Keratinocyte (primary cell): ENCODE data around the gene SUPT20HL1.

Experiments used
- EZH2 ChIP-seq: IDR thresholded peaks from one replicate; pipeline ENCODE4 v1.6.1; 2012; ENCODE audit warnings: inconsistent platforms, mild to moderate bottlenecking, low read length, moderate library complexity
- TF ChIP-seq, protein P1 (sequence below), 3 experiments: IDR thresholded peaks in 1 of 3; conservative IDR thresholded peaks in 1 of 3; optimal IDR thresholded peaks in 1 of 3; 2 replicates in 2 of 3; 3 replicates in 1 of 3; pipeline versions ENCODE3 to v1.5.1; 2011; ENCODE audit warnings: low read length in 3 of 3, mild to moderate bottlenecking in 3 of 3, moderate library complexity in 2 of 3, control low read depth in 1 of 3, inconsistent platforms in 1 of 3; ENCODE audit not compliant: insufficient read depth in 2 of 3; ENCODE audit errors: extremely low read depth in 1 of 3

DNA sequence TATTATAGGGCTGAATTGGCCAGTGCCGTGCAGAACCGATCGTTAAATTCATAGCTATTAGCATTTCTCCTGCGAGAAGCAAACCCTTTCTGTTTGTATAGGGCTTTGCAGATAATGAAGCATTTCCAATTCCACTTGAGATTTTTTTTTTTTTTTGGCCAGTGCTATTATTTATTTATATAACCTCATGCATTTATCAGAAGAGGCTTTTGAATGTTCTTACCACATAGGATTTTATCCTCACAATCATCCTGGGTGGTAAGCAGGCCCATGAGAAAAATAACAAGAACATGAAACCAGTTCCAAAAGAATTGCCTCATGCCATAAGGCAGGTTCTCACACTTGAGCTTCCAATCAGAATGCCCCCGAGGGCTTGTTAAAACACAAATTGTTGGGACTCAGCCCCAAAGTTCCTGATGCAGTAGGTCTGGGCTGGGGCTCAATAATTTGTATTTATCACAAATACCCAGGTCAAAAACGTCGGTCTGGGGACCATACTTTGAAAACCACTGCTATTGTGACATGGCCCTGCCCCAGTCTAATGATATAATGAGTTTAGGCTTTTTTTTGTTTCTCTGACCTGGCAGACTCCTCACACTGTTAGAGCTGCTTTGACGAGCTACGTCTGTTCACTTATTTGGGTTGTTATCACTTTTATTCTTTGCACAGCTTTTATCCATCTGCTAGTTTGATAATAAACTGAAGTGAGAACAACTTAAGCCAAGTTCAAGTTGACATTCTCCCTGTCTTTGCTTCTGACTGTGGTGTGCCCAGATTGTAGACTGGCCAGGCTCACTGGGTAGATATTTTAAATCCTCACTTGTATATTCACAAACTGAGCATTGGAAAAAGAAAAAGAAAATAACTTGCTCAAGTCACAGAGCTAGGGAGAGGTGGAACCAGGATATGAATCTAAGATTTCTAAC, 20.1 kb downstream of the SUPT20HL1 start:
- TF ChIP-seq, protein P1, sequence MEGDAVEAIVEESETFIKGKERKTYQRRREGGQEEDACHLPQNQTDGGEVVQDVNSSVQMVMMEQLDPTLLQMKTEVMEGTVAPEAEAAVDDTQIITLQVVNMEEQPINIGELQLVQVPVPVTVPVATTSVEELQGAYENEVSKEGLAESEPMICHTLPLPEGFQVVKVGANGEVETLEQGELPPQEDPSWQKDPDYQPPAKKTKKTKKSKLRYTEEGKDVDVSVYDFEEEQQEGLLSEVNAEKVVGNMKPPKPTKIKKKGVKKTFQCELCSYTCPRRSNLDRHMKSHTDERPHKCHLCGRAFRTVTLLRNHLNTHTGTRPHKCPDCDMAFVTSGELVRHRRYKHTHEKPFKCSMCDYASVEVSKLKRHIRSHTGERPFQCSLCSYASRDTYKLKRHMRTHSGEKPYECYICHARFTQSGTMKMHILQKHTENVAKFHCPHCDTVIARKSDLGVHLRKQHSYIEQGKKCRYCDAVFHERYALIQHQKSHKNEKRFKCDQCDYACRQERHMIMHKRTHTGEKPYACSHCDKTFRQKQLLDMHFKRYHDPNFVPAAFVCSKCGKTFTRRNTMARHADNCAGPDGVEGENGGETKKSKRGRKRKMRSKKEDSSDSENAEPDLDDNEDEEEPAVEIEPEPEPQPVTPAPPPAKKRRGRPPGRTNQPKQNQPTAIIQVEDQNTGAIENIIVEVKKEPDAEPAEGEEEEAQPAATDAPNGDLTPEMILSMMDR (optimal IDR thresholded peaks at IDR 0.05 in 1 of 3, IDR thresholded peaks at IDR 0.05 in 1 of 3, conservative IDR thresholded peaks at IDR 0.05 in 1 of 3; ENCODE audit: extremely low read depth in 1 of 3, insufficient read depth in 2 of 3, low read length in 3 of 3) = no peak
- no peak for TF ChIP-seq EZH2
